Pons (tissue), 1 donor: Measurements from ENCODE around the gene PSAP.
"Not testable (repeated sequence)": the region's sequence is repeated elsewhere in the genome, so short reads cannot be mapped to it uniquely, and the experiment has no call there.

Experiments used
- DNase-seq: peaks from one replicate; pipeline ENCODE4 v3.0.0-alpha.2; 2016; ENCODE audit warnings: low spot score

PSAP gene

GRCh38 chr10:71850743-71851464, at the start of gene PSAP:
TSS of gene PSAP (minus strand) at chr10:71851251. CDS start at chr10:71851221, 30 bp downstream.
- peak; percentile 99 for DNase-seq

GRCh38 chr10:71900441-71901180, 49.6 kb upstream of the PSAP start:
- no peak for DNase-seq

- DNase-seq: no peak
Observed at GRCh38 chr10:71899665-71900412, 48.8 kb upstream of the PSAP start.

- DNase-seq: not testable (repeated sequence)
Observed at GRCh38 chr10:71898346-71898745, 47.3 kb upstream of the PSAP start.

GRCh38 chr10:71893920-71894319, 42.9 kb upstream of the PSAP start:
- DNase-seq: no peak

GRCh38 chr10:71893258-71893815, 42.3 kb upstream of the PSAP start:
- no peak for DNase-seq

- DNase-seq: no peak
Observed at GRCh38 chr10:71891437-71891836, 40.4 kb upstream of the PSAP start.

GRCh38 chr10:71889388-71889987, 38.4 kb upstream of the PSAP start:
- no peak for DNase-seq

GRCh38 chr10:71888623-71889387, 37.8 kb upstream of the PSAP start:
- peak; percentile 89 for DNase-seq

- DNase-seq: no peak
Observed at GRCh38 chr10:71888248-71888622, 37.2 kb upstream of the PSAP start.

- no peak for DNase-seq
Observed at GRCh38 chr10:71887743-71888142, 36.7 kb upstream of the PSAP start.

GRCh38 chr10:71882813-71883659, 32.0 kb upstream of the PSAP start:
- DNase-seq: no peak

GRCh38 chr10:71881647-71882355, 30.8 kb upstream of the PSAP start:
- DNase-seq: no peak

- DNase-seq: not testable (repeated sequence)
Observed at GRCh38 chr10:71881307-71881624, 30.2 kb upstream of the PSAP start.

GRCh38 chr10:71880425-71881306, 29.6 kb upstream of the PSAP start:
- peak; percentile 80 for DNase-seq

- DNase-seq: no peak
Observed at GRCh38 chr10:71878327-71879034, 27.4 kb upstream of the PSAP start.

GRCh38 chr10:71877821-71878220, 26.8 kb upstream of the PSAP start:
- no peak for DNase-seq

- DNase-seq: not testable (repeated sequence)
Observed at GRCh38 chr10:71874680-71875354, 23.8 kb upstream of the PSAP start.
